Thoracic aorta (tissue), 2 donors: ENCODE measurements around the gene FMNL2. TPM values are rescaled to one million over a fixed set of nuclear protein-coding genes. Genes with fewer than 3 reads are reported as not detected.
A peak's percentile ranks its signal among the peaks of the same experiment; 100 is the strongest.

Experiments
- ATAC-seq: fragments of 150-250 bp; one replicate; pipeline ENCODE4 v1.8.0; 2017; ENCODE audit warnings: low read depth; ENCODE audit not compliant: insufficient number of reproducible peaks, low FRiP score
- DNase-seq: peaks from one replicate; pipeline ENCODE4 v3.0.0-alpha.2; 2020; ENCODE audit warnings: low spot score
- H3K27ac ChIP-seq, 2 donors: fragments of 200-600 bp; sonication (generic); 1 replicate in 1 of 2; 2 replicates in 1 of 2; pipeline ENCODE4 v1.5.1; 2016; ENCODE audit warnings: mild to moderate bottlenecking in 2 of 2, moderate library complexity in 2 of 2
- H3K27me3 ChIP-seq: fragments of 200-600 bp; sonication (generic); replicated peaks from 2 replicates; pipeline ENCODE4 v1.6.0; 2016; ENCODE audit warnings: mild to moderate bottlenecking; ENCODE audit not compliant: insufficient read depth
- H3K36me3 ChIP-seq: fragments of 200-600 bp; sonication (generic); one replicate; pipeline ENCODE4 v1.5.1; 2016
- H3K4me1 ChIP-seq, 2 donors: fragments of 200-600 bp; sonication (generic); 1 replicate in 1 of 2; 2 replicates in 1 of 2; pipeline versions ENCODE4 v1.5.1 to v1.6.0; 2016; ENCODE audit warnings: low read depth in 2 of 2, mild to moderate bottlenecking in 1 of 2; ENCODE audit not compliant: control insufficient read depth in 1 of 2
- H3K4me3 ChIP-seq: fragments of 200-600 bp; sonication (generic); 2 replicates; pipeline ENCODE4 v1.5.1; 2016; ENCODE audit warnings: mild to moderate bottlenecking
- H3K9me3 ChIP-seq: fragments of 200-600 bp; sonication (generic); 2 replicates; pipeline ENCODE4 v1.5.1; 2016
- CTCF ChIP-seq: fragments of 200-600 bp; sonication (generic); IDR thresholded peaks from one replicate; pipeline ENCODE4 v1.5.1; 2019; ENCODE audit warnings: antibody characterized with exemption
- total RNA-seq, 2 donors: library from RNA; depleted of rRNA; stranded (reverse); fragments of >200 nt; gene quantifications; one replicate each; pipeline versions ENCODE4 v1.1.0 to v1.2.3, GENCODE V29; 2016

The FMNL2 gene
- total RNA-seq, 2 donors from 2014 or later: 30.6 to 87.0 TPM

- Histone ChIP-seq H3K36me3 (no peaks in the 10 kb centered on the region), H3K4me3 (no peak overlapping the region), H3K4me1 (peaks cover 10 to 56% of the 10 kb centered on the region in 2 donors), H3K9me3 (no peaks in the 10 kb centered on the region), H3K27ac (peak overlapping the region; percentile 35 to 78), H3K27me3 (no peaks in the 10 kb centered on the region)
- DNase-seq (no peak), ATAC-seq (no peak)
- TF ChIP-seq CTCF: no peak
Measured at GRCh38 chr2:152544638-152545037, 209.7 kb downstream of the FMNL2 start.

DNA sequence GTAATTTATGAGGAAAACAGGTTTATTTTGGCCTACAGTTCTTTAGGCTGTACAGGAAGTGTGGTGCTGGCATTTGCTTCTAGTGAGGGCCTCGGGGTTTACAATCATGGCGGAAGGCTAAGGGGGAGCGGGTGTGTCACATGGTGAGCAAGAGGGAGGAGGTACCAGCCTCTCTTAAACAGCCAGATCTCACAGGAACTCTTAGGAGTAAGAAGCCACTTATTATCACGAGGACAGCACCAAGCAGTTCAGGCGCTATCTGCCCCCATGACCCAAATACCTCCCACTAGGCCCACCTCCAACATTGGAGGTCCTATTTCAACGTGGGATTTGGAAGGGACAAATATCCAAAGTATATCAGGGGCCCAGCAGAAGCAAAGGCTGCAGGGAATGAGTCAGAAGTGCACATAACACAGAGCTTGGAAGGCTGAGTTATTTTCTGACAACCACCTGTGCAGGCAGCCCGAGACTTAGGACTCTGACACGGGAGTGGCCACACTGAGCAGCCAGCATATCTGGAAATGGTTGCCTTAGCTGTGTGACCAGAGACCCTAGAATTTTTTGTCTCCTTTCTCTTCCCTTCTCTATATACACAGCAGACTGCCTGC, 211.4 kb downstream of the FMNL2 start:
- Histone ChIP-seq H3K9me3 (no peaks in the 10 kb centered on the region), H3K36me3 (no peaks in the 10 kb centered on the region), H3K4me3 (no peak overlapping the region), H3K27me3 (no peaks in the 10 kb centered on the region), H3K27ac (no peak overlapping the region), H3K4me1 (peaks cover 10 to 56% of the 10 kb centered on the region in 2 donors)
- no peak for ATAC-seq
- DNase-seq: no peak
- TF ChIP-seq CTCF: no peak

- H3K4me3 ChIP-seq: no peak overlapping the region
- H3K27me3 ChIP-seq: no peaks in the 10 kb centered on the region
- DNase-seq (no peak), ATAC-seq (no peak)
- peaks cover 7 to 42% of the 10 kb centered on the region in 2 donors for H3K4me1 ChIP-seq
- H3K9me3 ChIP-seq: no peaks in the 10 kb centered on the region
- H3K27ac ChIP-seq: no peak overlapping the region
- H3K36me3 ChIP-seq: no peaks in the 10 kb centered on the region
- no peak for TF ChIP-seq CTCF
Measured at GRCh38 chr2:152548111-152548875, 213.3 kb downstream of the FMNL2 start.

DNA sequence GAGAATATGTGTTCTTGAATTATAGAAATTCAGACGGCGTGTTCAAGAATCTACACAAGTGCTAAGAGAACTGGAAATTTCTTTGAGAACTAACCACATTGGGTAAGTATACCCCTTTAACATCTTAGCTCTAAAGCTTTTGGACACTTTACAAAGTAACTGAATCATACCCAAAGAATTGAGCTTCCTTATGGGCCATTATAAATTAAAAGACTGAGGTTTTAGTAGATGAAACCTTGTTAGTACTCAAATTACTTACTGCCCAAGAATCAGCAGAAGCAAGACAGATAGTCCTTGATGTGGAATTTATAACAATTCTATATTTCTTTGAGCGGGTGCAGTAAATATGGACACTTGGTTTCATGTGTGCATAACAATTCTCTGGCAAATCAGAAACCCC, 214.0 kb downstream of the FMNL2 start:
- Histone ChIP-seq H3K27ac (no peak overlapping the region), H3K36me3 (no peaks in the 10 kb centered on the region), H3K4me3 (no peak overlapping the region), H3K4me1 (peaks cover 3 to 35% of the 10 kb centered on the region in 2 donors), H3K9me3 (no peaks in the 10 kb centered on the region), H3K27me3 (no peaks in the 10 kb centered on the region)
- no peak for ATAC-seq
- DNase-seq: no peak
- no peak for TF ChIP-seq CTCF

DNA sequence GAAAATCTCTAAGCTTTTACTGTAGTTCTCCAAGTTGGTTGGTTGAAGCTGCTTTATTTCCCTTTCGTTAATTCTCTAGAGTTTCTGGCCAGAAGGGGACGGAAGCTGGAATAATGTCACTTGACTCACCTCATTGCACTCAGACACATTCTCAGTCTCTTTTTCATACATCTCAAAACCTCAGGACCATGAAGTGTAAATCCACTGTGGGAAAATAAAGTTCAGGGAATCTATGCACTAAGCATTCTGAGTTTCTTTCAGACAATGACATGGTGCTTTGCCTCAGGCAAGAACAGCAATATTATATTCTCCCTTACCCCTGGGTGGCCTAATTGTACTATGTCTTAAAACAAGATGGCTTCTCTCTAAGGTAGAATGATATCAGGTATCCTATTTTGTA, 214.4 kb downstream of the FMNL2 start:
- TF ChIP-seq CTCF: no peak
- Histone ChIP-seq H3K4me3 (no peak overlapping the region), H3K9me3 (no peaks in the 10 kb centered on the region), H3K27ac (no peak overlapping the region), H3K4me1 (peaks cover 3 to 32% of the 10 kb centered on the region in 2 donors), H3K36me3 (no peaks in the 10 kb centered on the region), H3K27me3 (no peaks in the 10 kb centered on the region)
- ATAC-seq: no peak
- DNase-seq: no peak
